ENCODE results near the gene GALNT1. TPM values are rescaled to one million over a fixed set of nuclear protein-coding genes. Genes with fewer than 3 reads are reported as not detected.

The GALNT1 gene
- total and polyA plus RNA-seq, 2 of the 4 experiments (the other 2 are of a cell fraction) = 24.9 to 43.9 TPM

GRCh38 chr18:35549564-35549963, 32.0 kb upstream of the GALNT1 start:
- no peak overlapping the region for H3K27ac ChIP-seq (ENCODE audit: insufficient read depth, low read length)
- no peak overlapping the region for H2BK120ac ChIP-seq (ENCODE audit: low read depth, low read length)
- no peaks in the 10 kb centered on the region for H3K79me1 ChIP-seq (ENCODE audit: low read depth in 1 of 2, low read length in 2 of 2)
- no peak overlapping the region for H3K4ac ChIP-seq (ENCODE audit: low read depth, low read length)
- no peak overlapping the region for H3K18ac ChIP-seq (ENCODE audit: low read depth, low read length)
- no peaks in the 10 kb centered on the region for H3K9me3 ChIP-seq (ENCODE audit: control insufficient read depth, insufficient read depth, low read length)
- POLR2A ChIA-PET (ENCODE audit: unreplicated experiment) = no interaction called here
- H3K36me3 ChIP-seq (ENCODE audit: control insufficient read depth, insufficient read depth, low read length) = no peaks in the 10 kb centered on the region
- ATAC-seq (ENCODE audit: low read depth) (no peak), DNase-seq (no peak)
- H3K9me1 ChIP-seq (ENCODE audit: insufficient read depth, low read length) = no peaks in the 10 kb centered on the region
- H2BK20ac ChIP-seq (ENCODE audit: low read depth, low read length) = no peak overlapping the region
- H2AK5ac ChIP-seq (ENCODE audit: low read depth, low read length) = no peak overlapping the region
- no peak overlapping the region for H3K4me2 ChIP-seq (ENCODE audit: low read depth, low read length)
- H3K14ac ChIP-seq (replicated peaks; ENCODE audit: low read depth, low read length) = no peak overlapping the region
- H3K4me1 ChIP-seq (ENCODE audit: control insufficient read depth, insufficient read depth, low read length) = no peaks in the 10 kb centered on the region
- H3K4me3 ChIP-seq (ENCODE audit: insufficient read depth, low read depth, low read length) = no peak overlapping the region
- no peak overlapping the region for H3K9ac ChIP-seq (ENCODE audit: low read depth, low read length)
- TF ChIP-seq USF2 (IDR thresholded peaks at IDR 0.05; ENCODE audit: low read depth, low read length) = no peak
- TF ChIP-seq CEBPB (IDR thresholded peaks at IDR 0.05; ENCODE audit: low read depth, low read length) = no peak
- no peak overlapping the region for H2AK9ac ChIP-seq (replicated peaks; ENCODE audit: low read depth, low read length, poor library complexity)
- no TSS peak for BruUV-seq (replicated peaks)
- no peak overlapping the region for H2BK5ac ChIP-seq (ENCODE audit: low read depth, low read length, poor library complexity, severe bottlenecking)
- dilution Hi-C loops (cut with HindIII; ENCODE audit: low sequenced_read_pairs, unreplicated experiment) (no loop called here), in situ Hi-C loops (cut with MboI; ENCODE audit: low sequenced_read_pairs) (no loop called here), intact Hi-C loops (cut with micrococcal nuclease) (no loop called here)
- H3K56ac ChIP-seq (ENCODE audit: extremely low read depth, insufficient read depth, low read length) = no peak overlapping the region
- peaks cover 16% of the 10 kb centered on the region for H3K27me3 ChIP-seq (ENCODE audit: control insufficient read depth, insufficient read depth, low read length)
- CTCF ChIA-PET = no interaction called here
- no peak overlapping the region for H2BK15ac ChIP-seq (ENCODE audit: low read depth, low read length)
- H2AFZ ChIP-seq (replicated peaks; ENCODE audit: low read length, poor library complexity) = no peak overlapping the region
- H4K5ac ChIP-seq (ENCODE audit: low read depth, low read length) = no peak overlapping the region
- H3K23ac ChIP-seq (ENCODE audit: low read depth, low read length) = no peak overlapping the region
- no CpG with 5 or more reads among the region's 1 CpG for WGBS, 2 experiments (ENCODE audit: extremely low coverage in 2 of 2, insufficient read length in 1 of 2)
- no peaks in the 10 kb centered on the region for H4K20me1 ChIP-seq (ENCODE audit: insufficient read depth, low read length)
- no peak overlapping the region for H4K8ac ChIP-seq (ENCODE audit: low read depth in 2 of 2, low read length in 2 of 2)
- H4K91ac ChIP-seq (ENCODE audit: insufficient read depth, low read depth, low read length) = no peak overlapping the region
